Endothelial cell of umbilical vein (primary cell): Measurements from ENCODE around the gene FAM131C. TPM values are rescaled to one million over a fixed set of nuclear protein-coding genes. Genes with fewer than 3 reads are reported as not detected.

Source experiments
- BruUV-seq: library from RNA; stranded (reverse); fragments of 400-500 nt; replicated peaks from 2 replicates; lab custom pipeline; 2021; lab: Mats Ljungman, UMichigan
- CTCF ChIA-PET: fragments of 300-600, 350-600 bp; sonication (Branson Sonifier 250); formaldehyde crosslinking; loops from one replicate; lab custom pipeline; 2021; ENCODE audit warnings: antibody characterized with exemption, inconsistent platforms; lab: Charles Lee
- POLR2A ChIA-PET: fragments of 300-600, 350-600 bp; sonication (Branson Sonifier 250); formaldehyde crosslinking; loops from one replicate; lab custom pipeline; 2021; ENCODE audit warnings: antibody characterized with exemption, inconsistent platforms; lab: Charles Lee
- DNase-seq: peaks from one replicate; pipeline ENCODE4 v3.0.0-alpha.2; 2011; ENCODE audit warnings: low read depth, low spot score
- FAIRE-seq: peaks from 2 replicates; lab custom pipeline; 2011; peaks lifted over from hg19 to GRCh38; lab: Jason Lieb, UNC
- H2AFZ ChIP-seq: 2 replicates; pipeline ENCODE4 v1.6.0; 2012; ENCODE audit warnings: low read depth, low read length, control low read depth, inconsistent platforms
- H3K27ac ChIP-seq: 2 replicates; pipeline ENCODE4 v1.5.1; 2011; ENCODE audit warnings: low read depth, mild to moderate bottlenecking, control low read depth, low read length, moderate library complexity; ENCODE audit not compliant: insufficient read depth
- H3K27me3 ChIP-seq, 2 experiments: 2 replicates each; pipeline versions ENCODE4 v1.6.0 to v1.6.1; 2011; ENCODE audit warnings: low read length in 2 of 2, mixed read lengths in 1 of 2; ENCODE audit not compliant: control insufficient read depth in 2 of 2, insufficient read depth in 2 of 2
- H3K36me3 ChIP-seq, 2 experiments: 2 replicates in 1 of 2; 3 replicates in 1 of 2; pipeline ENCODE4 v1.5.1; 2011; ENCODE audit warnings: low read length in 2 of 2, mild to moderate bottlenecking in 1 of 2, moderate library complexity in 1 of 2; ENCODE audit not compliant: control insufficient read depth in 2 of 2, insufficient read depth in 2 of 2; ENCODE audit errors: extremely low read depth in 1 of 2
- H3K4me1 ChIP-seq: 3 replicates; pipeline ENCODE4 v1.5.1; 2011; ENCODE audit warnings: mild to moderate bottlenecking, low read length; ENCODE audit not compliant: control insufficient read depth, insufficient read depth; ENCODE audit errors: extremely low read depth
- H3K4me2 ChIP-seq: 2 replicates; pipeline ENCODE4 v1.6.1; 2011; ENCODE audit warnings: low read length, control low read depth, mixed read lengths; ENCODE audit not compliant: insufficient read depth
- H3K4me3 ChIP-seq, 3 experiments: fragments of 200-600 bp in 1 of 3; sonication (generic), shearing (Covaris generic) in 1 of 3; replicated peaks in 1 of 3; 2 replicates each; pipeline ENCODE4 v1.5.1; 2011 to 2016; ENCODE audit warnings: control low read depth in 3 of 3, low read length in 3 of 3, mild to moderate bottlenecking in 2 of 3, inconsistent platforms in 1 of 3, low read depth in 1 of 3, moderate library complexity in 1 of 3; ENCODE audit not compliant: insufficient read depth in 1 of 3
- H3K79me2 ChIP-seq: 2 replicates; pipeline ENCODE4 v1.6.0; 2012; ENCODE audit warnings: low read length, inconsistent platforms; ENCODE audit not compliant: control insufficient read depth, insufficient read depth
- H3K9ac ChIP-seq: replicated peaks from 2 replicates; pipeline ENCODE3; 2011; ENCODE audit warnings: low read length, control low read depth; ENCODE audit not compliant: insufficient read depth; ENCODE audit errors: extremely low read depth
- H3K9me1 ChIP-seq: replicated peaks from 3 replicates; pipeline ENCODE4 v1.6.0; 2011; ENCODE audit warnings: mild to moderate bottlenecking, low read length; ENCODE audit not compliant: control insufficient read depth, insufficient read depth; ENCODE audit errors: extremely low read depth
- H3K9me3 ChIP-seq: replicated peaks from 2 replicates; pipeline ENCODE4 v1.5.1; 2012; ENCODE audit warnings: low read length, inconsistent platforms; ENCODE audit not compliant: control insufficient read depth, insufficient read depth
- H4K20me1 ChIP-seq: replicated peaks from 2 replicates; pipeline ENCODE3; 2011; ENCODE audit warnings: mild to moderate bottlenecking, low read length; ENCODE audit not compliant: control insufficient read depth, insufficient read depth; ENCODE audit errors: extremely low read depth
- CTCF ChIP-seq, 2 donors: IDR thresholded peaks; 1 replicate in 1 of 2; 2 replicates in 1 of 2; pipeline ENCODE4 v1.5.1; 2011; ENCODE audit warnings: low read length in 2 of 2, mild to moderate bottlenecking in 2 of 2, moderate library complexity in 2 of 2, control low read depth in 1 of 2, inconsistent platforms in 1 of 2, low read depth in 1 of 2; ENCODE audit not compliant: insufficient read depth in 1 of 2; ENCODE audit errors: extremely low read depth in 1 of 2
- EZH2 ChIP-seq: IDR thresholded peaks from 2 replicates; pipeline ENCODE4 v1.6.1; 2012; ENCODE audit warnings: borderline replicate concordance, low read depth, mild to moderate bottlenecking, moderate library complexity, low read length, inconsistent platforms; ENCODE audit not compliant: severe bottlenecking
- FOS ChIP-seq: IDR thresholded peaks from 2 replicates; pipeline ENCODE4 v1.6.1; 2011; ENCODE audit warnings: mild to moderate bottlenecking, low read length, moderate library complexity, borderline replicate concordance; ENCODE audit not compliant: insufficient read depth
- GATA2 ChIP-seq: IDR thresholded peaks from 2 replicates; pipeline ENCODE4 v1.7.0; 2011; ENCODE audit warnings: low read depth, mild to moderate bottlenecking, moderate library complexity, mixed read lengths, low read length; ENCODE audit not compliant: insufficient read length, insufficient read depth
- JUN ChIP-seq: IDR thresholded peaks from 2 replicates; pipeline ENCODE4 v1.6.1; 2011; ENCODE audit warnings: borderline replicate concordance, low read depth; ENCODE audit not compliant: insufficient read length, insufficient read depth
- MAX ChIP-seq: IDR thresholded peaks from 2 replicates; pipeline ENCODE4 v1.6.1; 2011; ENCODE audit not compliant: insufficient read depth, insufficient read length
- MYC ChIP-seq: IDR thresholded peaks from one replicate; pipeline ENCODE4 v1.6.1; 2011; ENCODE audit warnings: mild to moderate bottlenecking, low read depth, low read length
- POLR2A ChIP-seq: IDR thresholded peaks from 2 replicates; pipeline ENCODE4 v1.6.1; 2012; ENCODE audit warnings: low read depth, mild to moderate bottlenecking, control low read depth, low read length
- POLR2AphosphoS5 ChIP-seq: IDR thresholded peaks from 2 replicates; pipeline ENCODE4 v1.6.1; 2012; ENCODE audit warnings: low read depth, mild to moderate bottlenecking, control low read depth, low read length, moderate library complexity; ENCODE audit not compliant: insufficient read depth
- dilution Hi-C: fragments of 300-500 bp; cut with MboI; formaldehyde crosslinking; loops from one replicate; pipeline ENCODE4 v1.15.0; 2019; ENCODE audit warnings: low sequenced_read_pairs; ENCODE audit not compliant: extremely low pct_ligation_motif_present
- intact Hi-C: fragments of 100-400 bp; cut with micrococcal nuclease; formaldehyde crosslinking; loops from one replicate; pipeline ENCODE4 v1.10.0; 2022
- polyA plus RNA-seq, 4 experiments: library from polyadenylated mRNA; depleted of rRNA in 3 of 4; stranded (reverse) in 3 of 4; unstranded in 1 of 4; fragments of >200 nt; gene quantifications; 2 replicates each; pipeline versions ENCODE4 v1.2.1 to v1.2.3, GENCODE V29; 2011 to 2012; ENCODE audit warnings: missing spikeins in 1 of 4
- total RNA-seq: library from RNA; stranded (reverse); gene quantifications from 2 replicates; pipeline ENCODE4 v1.2.3, GENCODE V29; 2021

Gene FAM131C
- total and polyA plus RNA-seq, 2 donors (not counting 3 experiments of a cell fraction or from before 2014, with no cell fraction given), result 0.23 TPM; not detected in 1

GRCh38 chr1:16014509-16015482 is 58.7 kb downstream of the FAM131C start:
- POLR2A ChIA-PET, result no interaction called here
- dilution Hi-C loops (no loop called here), intact Hi-C loops (no loop called here)
- H3K27me3 ChIP-seq, result no peaks in the 10 kb centered on the region
- no peak overlapping the region for H2AFZ ChIP-seq
- no peaks in the 10 kb centered on the region for H3K9me3 ChIP-seq
- CTCF ChIA-PET, result interaction anchor here (0.5 kb wide), 1 partner anchor 12 kb away, joined by 3 read pairs; no protein-coding TSS in a partner anchor
- TF ChIP-seq FOS (no peak), GATA2 (no peak), POLR2AphosphoS5 (no peak), MAX (no peak), JUN (no peak), CTCF (IDR thresholded peaks at IDR 0.05; ENCODE audit: extremely low read depth in 1 of 2, insufficient read depth in 1 of 2, low read depth in 1 of 2, low read length in 2 of 2) (no peak), POLR2A (no peak), EZH2 (no peak), MYC (no peak)
- BruUV-seq, result no TSS peak
- H3K4me2 ChIP-seq, result no peak overlapping the region
- H3K9me1 ChIP-seq, result no peaks in the 10 kb centered on the region
- no peaks in the 10 kb centered on the region for H4K20me1 ChIP-seq
- no peak overlapping the region for H3K27ac ChIP-seq
- peaks cover 4% of the 10 kb centered on the region for H3K4me1 ChIP-seq
- H3K4me3 ChIP-seq, result no peak overlapping the region
- FAIRE-seq (no peak), DNase-seq (no peak)
- no peaks in the 10 kb centered on the region for H3K36me3 ChIP-seq
- H3K9ac ChIP-seq, result no peak overlapping the region
- H3K79me2 ChIP-seq, result no peaks in the 10 kb centered on the region
